Cerebellar nuclear complex (tissue), 1 donor: ENCODE measurements around the gene COL5A3.
"Not testable (repeated sequence)": the region's sequence is repeated elsewhere in the genome, so short reads cannot be mapped to it uniquely, and the experiment has no call there.

Experiments
- DNase-seq, 2 experiments: peaks; one replicate each; lab custom pipeline; 2025; lab: John Stamatoyannopoulos, UW

COL5A3 gene

DNA sequence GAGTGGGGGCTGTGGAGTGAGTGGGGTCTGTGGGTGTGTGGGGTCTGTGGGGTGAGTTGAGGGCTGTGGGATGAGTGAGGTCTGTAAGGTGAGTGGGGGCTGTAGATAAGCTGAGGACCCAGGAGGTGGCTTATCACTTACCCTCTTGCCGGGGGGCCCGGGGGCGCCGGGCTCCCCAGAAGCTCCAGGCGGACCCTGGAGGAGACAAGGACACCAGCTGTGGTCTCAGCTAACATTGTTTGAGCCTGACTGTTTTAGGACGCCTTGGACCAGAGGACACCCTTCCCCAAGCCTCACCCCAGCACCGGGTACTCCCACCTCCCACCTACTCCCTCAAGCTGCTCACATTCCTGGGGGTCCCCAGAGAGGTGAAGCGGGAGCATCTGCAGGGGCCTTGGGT, 39.8 kb downstream of the COL5A3 start:
- DNase-seq: no peak

DNA sequence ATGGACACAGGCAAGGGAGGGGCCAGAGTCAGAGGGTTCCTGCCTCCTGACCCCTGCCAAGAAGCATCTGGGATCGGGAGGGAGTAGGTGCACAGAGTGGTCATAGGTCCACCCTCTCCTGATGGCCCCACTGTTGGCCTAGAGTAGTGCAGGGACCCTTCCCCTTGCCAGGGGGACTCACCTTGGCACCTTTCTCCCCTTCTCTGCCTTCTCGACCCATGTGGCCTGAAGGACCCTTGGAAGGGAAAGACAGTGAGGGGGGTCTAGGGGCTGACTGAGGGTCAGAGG, 40.7 kb downstream of the COL5A3 start:
- DNase-seq: no peak

DNA sequence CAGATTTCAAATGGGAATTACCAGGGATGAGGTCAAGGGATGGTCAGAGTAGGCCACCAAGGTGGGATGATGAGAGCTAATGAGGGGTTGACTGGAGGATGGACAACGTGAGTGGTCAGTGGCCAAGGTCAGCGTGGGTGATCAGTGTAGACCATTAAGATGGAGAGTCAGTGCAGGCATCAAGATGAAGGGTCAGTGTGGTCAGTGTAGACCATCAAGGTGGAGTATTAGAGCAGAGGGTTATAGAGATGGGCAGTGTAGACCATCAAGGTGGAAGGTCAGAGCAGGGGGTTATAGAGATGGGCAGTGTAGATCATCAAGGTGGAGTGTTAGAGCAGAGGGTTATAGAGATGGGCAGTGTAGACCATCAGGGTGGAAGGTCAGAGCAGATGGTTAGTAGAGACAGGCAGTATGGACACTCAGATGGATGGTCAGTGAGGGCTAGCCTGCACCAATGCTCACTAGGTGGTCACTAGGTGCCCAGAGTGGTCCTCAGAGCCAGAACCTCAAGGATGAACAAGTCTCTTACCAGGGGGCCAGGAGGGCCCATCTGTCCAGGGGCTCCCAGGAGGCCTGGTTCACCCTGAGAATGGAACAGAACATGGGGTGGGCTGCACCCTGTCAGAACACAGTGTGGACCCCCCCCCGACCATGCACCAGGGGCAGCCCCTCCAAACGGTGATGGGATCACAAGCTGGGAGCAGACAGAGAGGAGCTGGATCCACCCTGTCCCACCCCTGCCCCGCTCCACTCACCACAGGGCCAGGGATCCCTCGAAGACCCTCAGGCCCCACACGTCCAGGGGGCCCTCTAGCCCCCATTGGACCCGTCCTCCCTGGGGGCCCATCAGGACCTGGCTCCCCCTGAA, 41.2 kb downstream of the COL5A3 start:
- DNase-seq: no peak

DNA sequence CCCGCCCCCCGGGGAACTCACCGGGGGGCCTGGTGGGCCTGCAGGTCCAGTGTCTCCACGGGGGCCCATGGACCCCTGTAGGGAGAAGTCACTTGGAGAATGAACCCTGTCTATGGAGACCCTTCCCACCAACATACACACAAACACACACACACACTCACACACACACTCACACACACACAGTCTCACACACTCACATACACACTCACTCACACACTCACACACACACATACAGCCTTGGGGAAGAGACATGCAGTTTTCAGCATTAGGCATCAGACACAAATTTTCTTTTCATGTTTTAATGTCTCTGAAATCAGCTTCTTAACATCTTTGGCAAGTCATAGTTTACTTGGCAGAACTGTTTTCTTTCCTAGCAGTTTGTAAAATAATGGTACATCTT, 43.0 kb downstream of the COL5A3 start:
- DNase-seq: no peak

DNA sequence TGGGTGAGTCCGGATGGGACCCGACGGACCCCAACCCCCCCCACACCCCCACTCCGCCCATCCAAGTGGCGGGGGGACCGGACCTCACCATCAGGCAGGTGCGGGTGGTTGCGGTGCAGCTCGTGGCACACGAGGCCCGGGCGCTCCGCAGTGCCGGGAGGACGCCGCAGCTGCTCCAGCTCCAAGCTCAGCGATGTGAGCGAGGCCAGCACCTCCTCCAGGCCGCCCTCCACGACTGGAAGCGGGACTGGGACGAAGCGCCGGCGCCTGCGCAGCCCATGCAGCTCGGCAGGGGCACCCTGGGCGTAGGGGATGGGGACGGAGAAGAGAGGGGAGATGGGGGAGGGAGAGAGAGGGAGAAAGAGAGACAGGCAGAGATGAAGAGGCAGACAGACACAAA, 43.9 kb downstream of the COL5A3 start:
- no peak for DNase-seq

DNA sequence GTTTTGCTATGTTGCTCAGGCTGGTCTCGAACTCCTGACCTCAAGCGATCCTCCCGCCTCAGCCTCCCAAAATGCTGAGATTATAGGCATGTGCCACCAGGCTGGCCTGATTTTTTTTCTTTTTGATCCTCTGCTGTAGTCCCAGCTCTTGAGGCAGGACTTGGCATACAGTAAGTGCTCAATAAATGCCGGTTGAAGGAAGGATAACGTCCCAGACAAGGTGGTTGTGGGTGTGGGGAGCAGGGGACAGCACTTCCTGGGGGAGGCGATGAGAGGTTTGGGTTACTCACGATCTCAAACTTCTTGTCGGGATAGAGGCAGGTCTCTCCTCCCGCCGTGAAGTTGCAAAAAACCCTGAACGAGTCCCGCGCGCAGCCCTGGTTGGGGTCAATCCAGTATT, 44.3 kb downstream of the COL5A3 start:
- no peak for DNase-seq

DNA sequence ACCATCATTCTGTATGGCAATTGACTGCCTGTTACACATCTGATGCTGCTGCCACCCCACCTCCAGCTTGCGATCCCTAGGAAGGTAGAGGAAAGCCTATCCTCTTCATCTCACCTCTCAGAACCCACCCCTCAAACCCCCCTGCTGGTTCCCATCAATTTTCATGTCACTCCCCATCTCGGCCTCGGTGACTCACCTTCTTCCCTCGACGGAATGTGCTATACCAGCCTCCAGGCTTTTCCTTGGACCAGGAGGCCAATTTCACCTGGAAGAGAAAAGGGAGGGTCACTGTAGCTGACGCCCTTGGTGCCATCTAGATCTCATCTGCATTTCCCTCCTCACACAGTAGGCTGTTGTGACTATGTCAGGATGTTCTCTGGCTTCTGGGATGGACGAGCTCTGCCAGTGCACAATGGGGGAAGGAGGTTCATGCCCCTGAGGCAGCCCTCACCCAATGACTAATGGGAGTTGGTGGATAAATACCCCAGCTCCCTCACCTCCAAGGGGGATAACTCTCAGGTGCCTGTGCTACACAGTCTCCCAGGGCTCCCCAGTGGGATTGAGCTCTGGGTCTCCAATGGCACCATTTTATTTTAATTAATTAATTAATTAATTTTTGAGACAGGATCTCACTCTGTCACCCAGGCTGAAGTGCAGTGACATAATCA, 47.5 kb downstream of the COL5A3 start:
- no peak for DNase-seq

DNA sequence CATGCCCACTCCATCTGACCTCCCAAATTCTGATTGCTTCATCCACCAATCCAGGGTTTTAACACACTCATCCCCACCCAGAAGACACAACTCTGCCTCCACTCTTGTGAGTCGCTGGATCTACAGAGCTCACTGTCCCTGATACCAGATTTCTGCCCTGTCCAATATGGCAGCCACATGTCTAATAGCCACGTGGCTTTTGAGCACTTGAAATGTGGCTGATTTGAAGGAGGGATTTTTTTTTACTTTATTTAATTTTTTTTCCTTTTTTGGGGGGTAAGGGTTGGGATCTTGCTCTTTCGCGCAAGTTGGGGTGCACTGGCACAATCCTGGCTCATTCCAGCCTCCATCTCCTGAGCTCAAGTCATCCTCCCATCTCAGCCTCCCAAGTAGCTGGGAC, 49.2 kb downstream of the COL5A3 start:
- no peak for DNase-seq

DNA sequence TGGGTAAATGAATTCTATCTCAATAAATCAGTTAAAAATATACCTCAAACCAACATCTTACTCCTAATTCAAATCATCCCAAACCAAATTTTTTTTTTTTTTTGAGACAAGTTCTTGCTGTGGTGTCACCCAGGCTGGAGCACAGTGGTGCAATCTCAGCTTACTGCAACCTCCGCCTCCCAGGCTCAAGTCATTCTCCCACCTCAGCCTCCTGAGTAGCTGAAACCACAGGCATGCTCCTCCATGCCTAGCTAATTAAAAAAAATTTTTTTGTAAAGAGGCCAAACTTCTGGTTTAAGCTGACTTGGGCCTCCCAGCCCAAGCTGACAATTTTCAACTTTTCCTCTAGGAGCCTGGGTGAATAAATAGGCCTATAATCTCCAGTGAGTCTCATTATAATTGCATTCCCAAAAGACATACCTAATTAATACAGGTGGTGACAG, 51.9 kb downstream of the COL5A3 start:
- DNase-seq: no peak

DNA sequence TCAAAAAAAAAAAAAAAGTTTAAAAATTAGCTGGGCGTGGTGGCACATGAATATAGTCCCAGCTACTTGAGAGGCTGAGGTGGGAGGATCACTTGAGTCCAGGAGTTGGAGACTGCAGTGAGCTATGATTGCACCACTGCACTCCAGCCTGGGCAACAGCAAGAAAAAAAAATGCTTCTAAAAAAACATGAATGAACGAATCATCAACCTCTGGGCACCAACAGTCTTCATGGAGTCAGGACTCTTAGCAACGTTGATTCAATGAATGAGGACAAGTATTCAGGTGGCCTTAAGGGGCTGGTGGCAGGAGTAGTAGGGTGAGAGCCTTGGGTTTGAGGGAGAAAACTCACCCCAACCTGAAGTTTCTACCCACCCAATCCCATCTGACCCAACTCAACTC, 53.3 kb downstream of the COL5A3 start:
- DNase-seq: no peak

DNA sequence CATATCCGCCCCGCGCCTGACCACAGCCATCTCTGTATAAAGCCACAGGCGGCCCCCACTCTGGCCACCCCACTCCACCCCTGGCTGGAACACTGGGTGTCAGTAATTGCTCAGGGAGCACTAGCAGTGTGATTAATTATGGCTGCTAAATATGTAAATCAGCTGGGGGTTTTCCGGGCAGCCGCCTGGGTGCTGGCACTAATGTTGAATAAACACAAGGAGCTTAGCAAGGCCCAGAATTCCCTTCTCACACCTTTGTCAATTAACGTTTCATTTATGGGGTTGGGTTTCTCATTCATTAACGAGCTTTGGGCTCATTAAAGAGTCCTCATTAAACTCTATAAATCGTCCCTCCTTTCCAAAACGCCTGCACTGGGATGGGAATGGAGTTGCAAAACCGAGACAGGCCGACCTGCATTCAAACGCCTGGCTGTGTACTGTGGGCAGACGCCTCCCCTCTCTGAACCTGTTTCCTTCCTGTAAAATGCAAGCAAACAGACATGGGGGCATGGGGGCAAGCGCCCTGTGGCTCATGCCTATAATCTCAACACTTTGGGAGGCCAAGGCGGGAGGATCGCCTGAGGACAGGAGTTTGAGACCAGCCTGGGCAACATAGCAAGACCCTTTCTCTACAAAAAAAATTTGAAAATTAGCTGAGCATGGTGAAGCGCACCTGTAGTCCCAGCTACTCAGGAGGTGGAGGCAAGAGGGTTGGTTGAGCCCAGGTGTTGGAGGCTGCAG, 56.3 kb downstream of the COL5A3 start:
- no peak for DNase-seq

DNA sequence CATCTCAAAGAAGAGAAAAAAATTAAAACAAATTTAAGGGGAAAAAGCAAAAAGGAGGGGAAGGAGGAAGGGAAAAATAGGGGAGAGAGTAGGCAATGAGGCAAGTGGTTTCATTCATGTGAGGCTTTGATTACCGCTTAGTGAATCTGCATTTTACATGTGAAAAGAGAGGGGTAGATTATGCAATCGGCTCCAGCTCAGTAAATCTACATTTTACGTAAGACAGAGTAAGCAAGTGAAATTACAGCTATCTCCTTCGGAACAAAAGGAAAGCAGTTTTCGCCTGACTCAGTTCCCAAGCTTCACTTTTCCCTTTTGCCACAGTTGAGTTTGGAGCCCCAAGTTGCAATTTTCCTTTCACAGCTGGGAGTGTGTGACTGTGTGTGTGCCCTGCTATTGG, 58.0 kb downstream of the COL5A3 start:
- DNase-seq: no peak

DNA sequence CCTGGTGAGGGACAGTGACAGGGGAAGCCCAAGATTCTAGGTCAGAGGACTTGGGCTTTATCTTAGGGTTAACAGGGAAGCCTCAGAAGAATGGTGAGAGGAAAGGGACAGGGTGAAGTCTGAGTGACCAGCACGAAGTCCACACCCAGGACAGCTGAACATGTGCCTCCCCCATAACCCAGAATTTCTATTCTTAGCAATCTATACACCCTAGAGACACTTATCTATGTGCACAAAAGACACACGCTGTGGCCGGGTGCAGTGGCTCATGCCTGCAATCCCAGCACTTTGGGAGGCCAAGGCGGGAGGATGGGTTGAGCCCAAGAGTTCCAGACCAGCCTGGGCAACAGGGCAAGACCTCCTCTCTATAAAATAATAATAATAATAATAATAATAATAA, 62.9 kb downstream of the COL5A3 start:
- no peak for DNase-seq

DNA sequence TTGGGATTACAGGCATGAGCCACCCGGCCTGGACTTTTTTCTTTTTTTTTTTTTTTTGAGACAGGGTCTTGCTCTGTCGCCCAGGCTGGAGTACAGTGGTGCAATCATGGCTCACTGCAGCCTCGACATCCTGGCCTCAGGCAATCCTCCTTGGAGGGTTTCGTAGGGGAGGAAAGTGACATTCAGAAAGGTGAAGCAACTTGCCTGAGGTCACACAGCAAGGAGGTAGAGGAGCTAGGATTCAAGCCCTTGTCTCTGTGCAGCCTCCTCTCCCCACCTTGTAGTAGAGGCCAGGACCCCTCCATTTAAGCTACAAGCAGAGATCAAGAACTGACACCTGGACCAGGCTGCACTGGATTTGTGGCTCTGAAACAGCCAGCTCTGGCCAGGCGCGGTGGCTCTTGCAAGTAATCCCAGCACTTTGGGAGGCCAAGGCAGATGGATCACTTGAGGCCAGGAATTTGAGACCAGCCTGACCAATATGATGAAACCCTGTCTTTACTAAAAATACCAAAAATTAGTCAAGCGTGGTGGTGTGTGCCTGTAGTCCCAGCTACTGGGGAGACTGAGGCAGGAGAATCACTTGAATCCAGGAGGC, 63.7 kb downstream of the COL5A3 start:
- not testable (repeated sequence) for DNase-seq

DNA sequence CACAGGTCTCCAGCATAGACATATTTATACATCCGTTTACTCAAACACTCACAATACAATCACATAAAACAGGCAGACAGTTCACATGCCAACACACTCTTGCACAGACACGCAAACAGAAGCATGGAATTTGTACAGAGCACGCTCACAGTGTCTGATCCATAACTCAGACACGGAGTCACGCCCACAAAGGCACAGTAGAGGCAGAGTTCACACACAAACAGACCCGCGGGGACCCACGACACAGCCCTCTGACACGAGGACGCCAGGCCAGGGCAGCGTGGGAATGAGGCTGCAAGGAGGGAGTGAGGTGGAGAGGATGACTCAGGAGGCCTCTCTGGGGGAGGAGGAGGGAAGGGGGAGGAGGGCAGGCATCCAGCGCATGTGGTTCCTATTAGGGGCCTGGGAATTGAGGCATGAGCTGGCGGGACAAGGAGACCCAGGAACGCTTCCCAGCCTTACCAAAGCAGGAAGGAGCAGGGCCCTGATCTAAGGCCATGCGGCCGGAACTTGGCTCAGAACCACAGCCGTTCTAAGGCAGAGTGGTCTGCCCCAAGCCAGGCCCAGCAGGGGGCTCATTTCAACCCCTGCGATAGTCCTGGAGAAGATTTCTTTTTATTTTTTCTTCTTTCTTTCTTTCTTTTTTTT, 64.9 kb downstream of the COL5A3 start:
- DNase-seq: no peak

DNA sequence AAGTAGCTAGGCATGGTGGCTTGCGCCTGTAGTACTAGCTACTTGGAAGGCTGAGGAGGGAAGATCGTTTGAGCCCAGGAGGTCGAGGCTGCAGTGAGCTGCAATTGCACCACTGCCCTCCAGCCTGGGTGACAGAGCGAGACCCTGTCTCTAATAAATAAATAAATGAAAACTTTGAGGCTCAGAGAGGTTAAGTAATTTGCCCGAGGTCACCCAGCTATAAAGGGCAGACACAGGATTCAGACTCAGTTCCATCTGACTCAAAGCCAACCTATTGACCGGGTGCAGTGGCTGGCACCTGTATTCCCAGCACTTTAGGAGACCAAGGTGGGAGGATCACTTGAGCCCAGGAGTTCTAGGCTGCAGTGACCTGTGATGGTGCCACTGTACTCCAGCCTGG, 66.6 kb downstream of the COL5A3 start:
- DNase-seq: no peak

DNA sequence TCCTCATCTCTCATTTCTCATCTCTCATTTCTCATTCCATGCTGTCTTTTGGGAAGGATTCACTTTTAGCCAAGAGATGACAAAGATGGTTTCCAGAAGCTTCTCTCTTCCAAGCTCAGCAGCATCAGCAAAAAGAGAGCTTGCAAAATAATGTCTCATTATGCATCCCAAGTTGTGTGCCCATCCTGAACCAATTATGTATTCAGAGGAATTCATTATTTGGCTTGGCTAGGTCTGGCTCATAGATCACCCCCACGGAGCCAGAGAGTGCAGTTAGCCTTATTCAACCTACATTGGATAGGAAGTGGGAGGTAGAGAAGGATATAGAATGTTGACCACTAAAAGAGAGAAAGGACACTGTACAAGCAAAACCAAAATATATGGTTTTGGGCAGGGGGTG, 68.6 kb downstream of the COL5A3 start:
- DNase-seq: no peak

DNA sequence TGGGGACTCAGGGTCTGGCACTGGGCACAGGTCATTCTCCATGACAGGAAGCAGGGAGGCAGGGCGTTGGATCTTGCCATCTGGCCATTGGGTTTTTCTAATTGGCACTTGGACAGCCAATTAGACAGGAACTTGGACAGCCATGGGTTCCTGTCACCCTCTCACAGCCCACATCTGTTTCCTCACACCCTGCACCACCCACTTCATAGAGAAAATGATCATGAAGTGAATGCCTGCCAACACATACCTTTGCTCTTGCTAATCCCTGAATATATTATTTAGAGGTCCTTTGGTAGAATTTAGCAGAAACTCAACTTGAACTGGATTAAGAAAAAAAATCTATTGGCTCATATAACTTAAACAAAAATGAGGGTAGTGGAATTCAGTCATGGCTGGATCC, 69.1 kb downstream of the COL5A3 start:
- DNase-seq: no peak

DNA sequence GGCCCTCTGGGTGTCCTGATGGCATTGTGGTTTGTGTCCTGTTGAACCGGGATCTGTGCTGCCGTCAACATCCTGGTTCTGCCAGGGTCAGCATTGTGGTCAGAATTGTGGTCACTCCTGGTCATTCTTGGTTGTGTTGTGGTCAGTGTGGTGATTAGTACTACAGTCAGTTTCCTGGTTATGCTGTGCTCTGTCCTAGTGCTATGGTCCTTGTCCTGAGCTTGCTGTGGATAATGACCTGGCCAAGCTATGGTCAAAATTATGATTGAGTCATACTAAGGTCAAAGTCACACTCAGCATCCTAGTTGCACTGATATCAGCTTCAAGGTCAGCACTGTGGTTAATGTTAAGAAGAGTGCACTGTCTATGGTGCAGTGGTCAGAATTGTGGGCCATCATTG, 69.5 kb downstream of the COL5A3 start:
- no peak for DNase-seq

DNA sequence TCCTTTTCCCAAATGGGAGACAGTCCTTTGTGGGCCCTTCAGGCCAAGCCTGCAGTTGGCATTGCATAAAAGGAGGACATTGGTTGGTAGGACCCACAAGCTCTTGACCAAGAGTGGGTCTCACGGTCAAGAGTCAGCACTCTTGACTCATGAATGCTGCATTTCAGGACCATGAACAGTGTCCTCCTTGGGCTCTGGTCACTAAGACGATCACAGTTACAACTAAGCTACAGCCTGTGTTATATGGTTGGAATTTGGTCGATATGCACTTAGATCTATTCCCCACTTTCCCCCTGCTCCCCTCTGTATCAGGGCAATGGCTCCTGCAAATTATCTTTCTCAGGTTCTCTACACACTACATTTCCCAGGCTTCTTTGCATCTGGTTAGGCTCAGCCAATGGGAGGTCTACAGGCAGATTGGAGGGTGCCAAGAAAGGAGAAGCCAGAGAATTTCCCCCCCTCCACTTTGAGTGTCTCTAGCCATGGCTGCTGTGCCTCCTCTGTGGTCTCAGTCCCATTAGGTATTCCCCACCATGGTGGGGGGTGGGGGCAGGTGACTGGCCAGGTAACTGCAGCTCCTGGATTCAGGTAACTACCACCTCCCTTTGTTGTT, 70.9 kb downstream of the COL5A3 start:
- DNase-seq: no peak

DNA sequence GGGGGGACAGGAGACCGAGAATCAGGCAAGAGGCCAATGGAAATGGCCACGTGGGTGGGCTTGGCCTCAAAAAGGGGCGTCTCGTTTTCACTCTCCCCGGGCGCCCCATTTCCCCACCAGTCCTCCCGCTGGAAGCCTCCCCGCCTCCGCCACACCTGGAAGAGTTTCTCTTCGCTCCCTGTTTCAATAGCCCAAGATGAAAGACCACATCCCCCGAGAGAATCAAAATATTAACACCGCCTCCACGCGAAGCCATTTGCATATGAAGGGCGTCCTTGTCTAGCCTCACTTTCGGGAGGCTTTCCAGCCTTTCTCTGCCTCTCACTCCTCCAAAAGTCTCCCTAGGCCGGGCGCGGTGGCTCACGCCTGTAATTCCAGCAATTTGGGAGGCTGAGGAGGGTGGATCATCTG, 73.3 kb downstream of the COL5A3 start:
- no peak for DNase-seq
